DMS79 treated with DMSO at 0.1 percent for 48 hours (cell line): ENCODE measurements around the gene GPR137B.
"Not testable (repeated sequence)": the region's sequence is repeated elsewhere in the genome, so short reads cannot be mapped to it uniquely, and the experiment has no call there.

Experiments
- DNase-seq: peaks from one replicate; lab custom pipeline; 2025; lab: John Stamatoyannopoulos, UW

GPR137B gene

GRCh38 chr1:236160540-236161127 lies 18.3 kb downstream of the GPR137B start:
- DNase-seq: no peak

GRCh38 chr1:236161230-236161629 lies 18.9 kb downstream of the GPR137B start:
- no peak for DNase-seq

GRCh38 chr1:236161755-236162154 lies 19.4 kb downstream of the GPR137B start:
- not testable (repeated sequence) for DNase-seq

GRCh38 chr1:236163463-236164153 lies 21.3 kb downstream of the GPR137B start:
- DNase-seq: no peak

GRCh38 chr1:236164273-236164672 lies 21.9 kb downstream of the GPR137B start:
- DNase-seq: no peak

- DNase-seq: no peak
These were observed 23.1 kb downstream of the GPR137B start for GRCh38 chr1:236165238-236165981.

GRCh38 chr1:236166041-236166440 lies 23.7 kb downstream of the GPR137B start:
- DNase-seq: no peak

- DNase-seq: no peak
These were observed 24.8 kb downstream of the GPR137B start for GRCh38 chr1:236167154-236167553.

GRCh38 chr1:236167578-236167977 lies 25.2 kb downstream of the GPR137B start:
- DNase-seq: no peak

- peak; percentile 19 for DNase-seq
These were observed 26.5 kb downstream of the GPR137B start for GRCh38 chr1:236168716-236169429.

GRCh38 chr1:236172041-236172579 lies 29.8 kb downstream of the GPR137B start:
- DNase-seq: no peak

- DNase-seq: no peak
These were observed 30.9 kb downstream of the GPR137B start for GRCh38 chr1:236173174-236173767.

GRCh38 chr1:236175642-236176336 lies 33.5 kb downstream of the GPR137B start:
- no peak for DNase-seq

- no peak for DNase-seq
These were observed 34.3 kb downstream of the GPR137B start for GRCh38 chr1:236176337-236177336.

GRCh38 chr1:236179634-236180033 lies 37.3 kb downstream of the GPR137B start:
- DNase-seq: no peak

GRCh38 chr1:236181059-236181458 lies 38.7 kb downstream of the GPR137B start:
- DNase-seq: no peak

GRCh38 chr1:236185687-236186086 lies 43.3 kb downstream of the GPR137B start:
- no peak for DNase-seq

GRCh38 chr1:236186471-236186870 lies 44.1 kb downstream of the GPR137B start:
- DNase-seq: not testable (repeated sequence)

- not testable (repeated sequence) for DNase-seq
These were observed 45.7 kb downstream of the GPR137B start for GRCh38 chr1:236188084-236188483.

GRCh38 chr1:236193184-236193583 lies 50.8 kb downstream of the GPR137B start:
- no peak for DNase-seq
